ENCODE results near the gene ATG9B. TPM values are rescaled to one million over a fixed set of nuclear protein-coding genes. Genes with fewer than 3 reads are reported as not detected.

The ATG9B gene
- total and polyA plus RNA-seq, 3 experiments from 2014 or later: 3.8 to 15.4 (median 4.2) TPM

DNA sequence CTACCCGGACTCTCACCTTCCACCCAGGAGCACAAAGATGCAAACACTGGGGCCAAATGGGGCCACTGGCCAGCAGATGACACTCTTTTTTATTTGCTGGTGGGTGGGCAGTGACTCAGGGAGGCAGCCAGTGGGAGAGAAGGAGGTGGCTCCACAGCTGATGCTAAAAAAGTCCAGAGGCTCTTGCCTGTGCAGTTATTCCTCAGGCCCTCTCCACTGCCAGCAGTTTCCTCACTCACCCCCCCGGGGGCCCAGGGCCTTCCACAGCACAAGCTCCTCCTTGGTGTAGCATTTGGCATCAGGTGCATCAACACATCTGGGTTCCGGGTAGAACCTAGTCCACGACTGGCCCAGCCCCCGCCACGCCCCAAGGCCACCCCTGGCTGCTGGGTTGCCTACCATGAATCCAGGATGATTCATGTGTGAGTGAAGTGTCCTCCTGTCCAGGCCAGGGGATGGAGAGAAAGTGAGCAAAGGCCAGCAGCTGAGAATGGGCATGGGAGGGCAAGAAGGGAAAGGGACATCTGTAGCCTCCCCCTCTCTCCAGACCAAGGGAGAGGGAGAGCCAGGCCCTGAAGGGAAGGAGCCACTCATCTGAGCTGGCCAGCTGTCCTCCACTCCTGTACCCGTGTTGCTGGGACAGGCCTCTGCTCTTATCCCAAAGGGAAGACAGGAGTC is 44.4 kb downstream of the ATG9B start:
- Mint-ChIP-seq H3K36me3 (no peaks in the 10 kb centered on the region), H3K9me3 (peaks cover 0 to 3% (median 0%) of the 10 kb centered on the region in 5 donors), H3K27me3 (peaks cover 55 to 57% of the 10 kb centered on the region in 2 donors), H3K27ac (no peak overlapping the region), H3K4me1 (peaks cover 21 to 28% (median 22%) of the 10 kb centered on the region in 3 donors), H3K4me3 (peak overlapping the region in 3 of 7 donors; percentile 20 to 44 (median 34))
- Histone ChIP-seq H3K4me1 (ENCODE audit: insufficient read depth, low read length) (peaks cover 33% of the 10 kb centered on the region), H3K9me3 (ENCODE audit: low read length) (no peaks in the 10 kb centered on the region), H3K27me3 (ENCODE audit: insufficient read depth, low read length, poor library complexity, severe bottlenecking) (peaks cover 36% of the 10 kb centered on the region), H3K36me3 (ENCODE audit: insufficient read depth, low read length) (no peaks in the 10 kb centered on the region), H3K27ac (ENCODE audit: low read depth, low read length) (no peak overlapping the region), H3K4me3 (ENCODE audit: low read length) (no peak overlapping the region)
- no peak for DNase-seq
- POLR2A ChIA-PET: interaction anchor here (0.7 kb wide), 1 partner anchor 416 kb away, joined by 4 read pairs; no protein-coding TSS in a partner anchor
- CTCF ChIA-PET: interaction anchor here (0.8 to 3.0 kb wide), 8 partner anchors 9 to 81 kb away, joined by 3 to 13 read pairs (median 4); partner anchors contain the start of gene ABCB8

DNA sequence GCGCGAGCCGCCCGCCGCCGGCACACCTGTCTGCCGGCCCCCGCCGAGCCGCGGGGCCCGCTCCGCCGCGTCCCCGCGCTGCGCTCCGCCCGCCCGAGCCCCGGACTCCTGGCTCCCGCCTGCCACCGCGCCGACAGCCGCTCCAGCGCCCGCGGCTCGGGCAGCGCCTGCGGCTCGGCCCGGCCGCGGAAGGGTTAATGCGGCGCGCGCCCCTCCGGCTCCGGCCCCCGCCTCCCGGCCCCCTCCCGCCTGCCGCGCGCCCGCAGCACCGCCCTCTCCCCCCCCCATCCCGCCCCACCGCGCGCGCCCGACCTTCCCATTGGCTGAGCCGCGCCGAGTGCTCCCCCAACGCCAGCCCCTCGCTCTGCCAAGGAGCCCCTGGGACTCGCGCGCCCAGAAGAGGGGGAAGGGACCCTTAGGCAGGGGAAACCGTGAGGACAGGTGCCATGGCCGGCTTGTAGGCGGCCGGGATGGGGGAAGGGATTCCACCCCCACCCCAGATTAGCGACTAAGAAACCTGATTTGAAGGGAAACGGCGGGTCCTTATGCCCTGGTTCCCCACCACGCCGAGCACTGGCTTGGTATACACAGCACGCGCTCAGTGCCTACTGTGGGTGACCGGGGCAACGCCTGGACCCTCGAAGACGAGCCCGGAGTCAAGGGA is 46.0 kb downstream of the ATG9B start, which contains the start of gene KCNH2:
Gene KCNH2 (minus strand): TSS at position 196 of the 664 bp plus-strand sequence. CDS start 408 bp downstream, outside the sequence.
- CTCF ChIA-PET: interaction anchor here (1.4 to 3.0 kb wide), 3 partner anchors 11 to 40 kb away, joined by 5 to 13 read pairs (median 11); no protein-coding TSS in a partner anchor
- POLR2A ChIA-PET: no interaction called here
- Mint-ChIP-seq H3K27me3 (peaks cover 47 to 49% of the 10 kb centered on the region in 2 donors), H3K36me3 (no peaks in the 10 kb centered on the region), H3K27ac (peak within 1 kb of the TSS in 7 of 8 donors; percentile 17 to 91 (median 55)), H3K4me1 (peaks cover 27 to 42% (median 29%) of the 10 kb centered on the region in 3 donors), H3K9me3 (peaks cover 0 to 3% (median 0%) of the 10 kb centered on the region in 5 donors), H3K4me3 (peak within 1 kb of the TSS; percentile 76 to 95 (median 82))
- Histone ChIP-seq H3K27ac (ENCODE audit: low read depth, low read length) (peak within 1 kb of the TSS; percentile 1), H3K27me3 (ENCODE audit: insufficient read depth, low read length, poor library complexity, severe bottlenecking) (peaks cover 36% of the 10 kb centered on the region), H3K36me3 (ENCODE audit: insufficient read depth, low read length) (no peaks in the 10 kb centered on the region), H3K9me3 (ENCODE audit: low read length) (no peaks in the 10 kb centered on the region), H3K4me3 (ENCODE audit: low read length) (peak within 1 kb of the TSS; percentile 50), H3K4me1 (ENCODE audit: insufficient read depth, low read length) (peaks cover 44% of the 10 kb centered on the region)
- DNase-seq: peak in 2 of 5 donors; percentile 14 to 30

DNA sequence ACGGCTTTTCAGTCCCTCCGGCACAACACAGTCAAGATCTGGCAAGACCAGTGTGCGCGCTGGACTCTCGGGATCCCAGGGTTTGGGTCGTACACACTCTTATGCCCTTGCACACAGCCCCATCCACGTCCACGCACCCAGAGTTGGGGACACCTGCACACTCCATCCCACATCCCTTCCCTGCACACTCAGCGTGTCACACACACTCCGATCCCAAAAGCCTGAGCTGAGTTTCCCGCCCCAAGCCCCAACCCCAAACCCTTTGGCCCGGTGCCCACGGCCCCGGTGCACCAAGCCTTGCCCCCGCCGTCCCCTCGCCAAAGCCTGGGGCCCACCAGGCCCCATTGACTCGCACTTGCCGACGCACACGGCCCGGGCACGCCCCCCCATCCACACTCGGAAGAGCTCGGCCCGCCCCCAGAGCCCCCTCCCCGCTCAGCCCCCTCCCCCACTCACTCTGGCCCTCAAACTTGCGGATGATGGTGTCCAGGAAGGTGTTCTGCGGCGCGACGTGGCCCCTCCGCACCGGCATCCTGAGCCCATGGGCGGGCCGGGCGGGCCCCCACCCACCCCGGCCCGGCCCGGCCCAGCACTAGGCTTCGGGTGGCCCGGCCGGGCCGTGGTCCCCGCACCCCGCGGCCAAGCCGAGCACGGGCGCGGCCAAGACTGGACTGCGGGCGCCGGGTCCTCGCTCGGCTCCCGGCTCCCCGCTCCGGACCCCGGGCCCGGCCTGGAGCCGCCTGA is 46.7 kb downstream of the ATG9B start:
- peaks cover 45% of the 10 kb centered on the region for H3K4me1 ChIP-seq (ENCODE audit: insufficient read depth, low read length)
- Mint-ChIP-seq H3K9me3 (peaks cover 0 to 3% (median 0%) of the 10 kb centered on the region in 5 donors), H3K4me3 (peak overlapping the region; percentile 61 to 87 (median 76)), H3K27ac (peak overlapping the region in 3 of 8 donors; percentile 23 to 78 (median 55)), H3K36me3 (no peaks in the 10 kb centered on the region), H3K4me1 (peaks cover 29 to 49% (median 35%) of the 10 kb centered on the region in 3 donors), H3K27me3 (peaks cover 44% of the 10 kb centered on the region in 2 donors)
- ChIA-PET POLR2A (no interaction called here), CTCF (interaction anchor here (2.4 kb wide), 1 partner anchor 8 kb away, joined by 8 read pairs; no protein-coding TSS in a partner anchor)
- no peak overlapping the region for H3K27ac ChIP-seq (ENCODE audit: low read depth, low read length)
- H3K36me3 ChIP-seq (ENCODE audit: insufficient read depth, low read length): no peaks in the 10 kb centered on the region
- peak overlapping the region; percentile 32 for H3K4me3 ChIP-seq (ENCODE audit: low read length)
- no peak for DNase-seq
- no peaks in the 10 kb centered on the region for H3K9me3 ChIP-seq (ENCODE audit: low read length)
- peaks cover 36% of the 10 kb centered on the region for H3K27me3 ChIP-seq (ENCODE audit: insufficient read depth, low read length, poor library complexity, severe bottlenecking)

DNA sequence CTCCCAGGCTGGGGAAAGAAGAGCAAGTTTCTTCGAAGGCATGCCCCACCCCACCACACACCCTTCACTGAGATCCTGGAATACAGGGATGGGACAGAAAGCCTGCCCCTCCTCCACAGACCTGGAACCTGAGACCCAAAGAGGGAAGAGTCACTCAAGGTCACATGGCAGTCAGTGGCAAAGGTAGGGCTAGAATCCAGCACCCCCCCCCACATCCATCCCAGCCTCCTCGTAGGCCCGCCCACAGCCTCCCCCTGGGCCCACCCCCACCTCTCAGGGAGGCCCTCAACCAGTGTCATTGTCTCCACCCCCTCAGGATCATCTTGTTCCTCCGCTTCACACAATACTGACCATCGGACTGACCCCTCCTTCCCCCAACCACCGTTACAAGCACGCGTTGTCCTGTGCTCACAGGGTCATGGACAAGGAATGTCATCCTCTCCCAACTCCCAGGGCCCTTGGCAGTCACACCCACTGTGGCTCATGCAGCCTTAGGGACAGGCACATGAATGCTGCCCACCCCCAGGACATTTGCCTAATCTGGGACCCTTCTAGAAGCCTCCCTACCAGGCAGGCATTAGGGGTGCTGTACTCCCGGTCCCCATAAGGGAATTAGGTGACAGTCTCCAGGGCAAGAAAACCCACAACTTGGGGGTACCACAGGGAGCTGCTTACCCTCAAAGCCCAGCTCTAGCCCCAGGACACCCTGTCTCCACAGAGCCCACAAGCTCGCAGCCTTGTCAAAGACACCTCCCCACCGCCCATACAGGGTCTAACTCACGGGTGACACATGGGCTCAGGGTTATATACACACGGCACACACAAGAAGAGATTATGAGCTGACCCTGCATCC is 47.5 kb downstream of the ATG9B start:
- no peaks in the 10 kb centered on the region for H3K36me3 Mint-ChIP-seq
- ChIA-PET POLR2A (no interaction called here), CTCF (interaction anchor here (1.4 to 2.4 kb wide), 3 partner anchors 9 to 147 kb away, joined by 3 to 8 read pairs (median 5); no protein-coding TSS in a partner anchor)
- peaks cover 0 to 3% (median 0%) of the 10 kb centered on the region in 5 donors for H3K9me3 Mint-ChIP-seq
- H3K27ac Mint-ChIP-seq: peak overlapping the region in 3 of 8 donors; percentile 55 to 78 (median 65)
- Histone ChIP-seq H3K36me3 (ENCODE audit: insufficient read depth, low read length) (no peaks in the 10 kb centered on the region), H3K4me3 (ENCODE audit: low read length) (peak overlapping the region; percentile 32), H3K9me3 (ENCODE audit: low read length) (no peaks in the 10 kb centered on the region), H3K27ac (ENCODE audit: low read depth, low read length) (peak overlapping the region; percentile 64), H3K27me3 (ENCODE audit: insufficient read depth, low read length, poor library complexity, severe bottlenecking) (peaks cover 36% of the 10 kb centered on the region), H3K4me1 (ENCODE audit: insufficient read depth, low read length) (peaks cover 45% of the 10 kb centered on the region)
- DNase-seq: no peak
- peaks cover 29 to 49% (median 35%) of the 10 kb centered on the region in 3 donors for H3K4me1 Mint-ChIP-seq
- peak overlapping the region; percentile 61 to 87 (median 76) for H3K4me3 Mint-ChIP-seq
- peaks cover 38 to 41% of the 10 kb centered on the region in 2 donors for H3K27me3 Mint-ChIP-seq

DNA sequence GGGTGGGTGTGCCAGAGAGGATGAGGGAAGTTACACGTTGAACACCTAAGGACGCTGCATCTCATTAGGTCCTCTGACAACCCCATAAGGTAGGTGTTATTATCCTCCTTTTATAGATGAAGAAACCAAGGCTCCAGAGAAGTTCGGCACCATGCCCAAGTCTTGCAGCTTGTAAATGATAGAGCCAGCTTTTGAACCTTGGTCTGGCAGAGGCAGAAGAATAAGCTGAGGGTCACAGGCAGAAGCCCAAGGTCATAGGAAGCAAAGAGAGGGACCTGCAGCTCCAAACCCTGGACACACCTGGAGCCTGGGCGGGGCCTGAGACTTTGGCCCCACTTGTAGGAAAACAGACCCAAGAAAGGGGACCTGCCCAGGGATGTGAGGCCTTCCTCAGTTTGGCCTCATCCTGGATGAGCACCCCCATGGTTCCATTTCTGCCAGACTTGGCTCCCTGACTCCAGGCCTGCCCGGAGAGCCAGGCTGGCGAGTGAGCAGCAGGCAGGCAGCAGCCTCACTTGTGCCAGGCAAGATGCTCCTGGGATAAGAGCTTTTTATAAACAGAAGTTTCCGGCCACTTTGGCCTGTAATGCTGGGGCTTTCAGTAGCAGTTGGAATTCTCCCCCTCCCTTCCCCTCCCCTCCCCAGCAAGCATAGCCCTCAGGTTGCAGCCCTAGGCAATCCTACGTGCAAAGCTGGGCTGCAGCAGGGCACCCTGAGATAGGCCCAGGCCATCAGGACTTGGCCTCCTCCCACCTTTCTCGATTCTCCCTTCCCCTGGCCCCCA is 48.6 kb downstream of the ATG9B start:
- Histone ChIP-seq H3K9me3 (ENCODE audit: low read length) (no peaks in the 10 kb centered on the region), H3K27ac (ENCODE audit: low read depth, low read length) (peak overlapping the region; percentile 64), H3K4me3 (ENCODE audit: low read length) (peak overlapping the region; percentile 78), H3K4me1 (ENCODE audit: insufficient read depth, low read length) (peaks cover 45% of the 10 kb centered on the region), H3K36me3 (ENCODE audit: insufficient read depth, low read length) (no peaks in the 10 kb centered on the region), H3K27me3 (ENCODE audit: insufficient read depth, low read length, poor library complexity, severe bottlenecking) (peaks cover 28% of the 10 kb centered on the region)
- Mint-ChIP-seq H3K27ac (peak overlapping the region in 5 of 8 donors; percentile 14 to 76 (median 47)), H3K9me3 (peaks cover 0 to 3% (median 0%) of the 10 kb centered on the region in 5 donors), H3K4me1 (peaks cover 32 to 49% (median 35%) of the 10 kb centered on the region in 3 donors), H3K4me3 (peak overlapping the region; percentile 53 to 88 (median 77)), H3K36me3 (no peaks in the 10 kb centered on the region), H3K27me3 (peaks cover 27 to 34% of the 10 kb centered on the region in 2 donors)
- DNase-seq: no peak
- ChIA-PET POLR2A (interaction anchor here (1.3 kb wide), 1 partner anchor 8 kb away, joined by 7 read pairs; no protein-coding TSS in a partner anchor), CTCF (interaction anchor here (0.6 to 3.6 kb wide), 10 partner anchors 10 to 181 kb away, joined by 3 to 18 read pairs (median 4); partner anchors contain the start of gene ABCB8)

DNA sequence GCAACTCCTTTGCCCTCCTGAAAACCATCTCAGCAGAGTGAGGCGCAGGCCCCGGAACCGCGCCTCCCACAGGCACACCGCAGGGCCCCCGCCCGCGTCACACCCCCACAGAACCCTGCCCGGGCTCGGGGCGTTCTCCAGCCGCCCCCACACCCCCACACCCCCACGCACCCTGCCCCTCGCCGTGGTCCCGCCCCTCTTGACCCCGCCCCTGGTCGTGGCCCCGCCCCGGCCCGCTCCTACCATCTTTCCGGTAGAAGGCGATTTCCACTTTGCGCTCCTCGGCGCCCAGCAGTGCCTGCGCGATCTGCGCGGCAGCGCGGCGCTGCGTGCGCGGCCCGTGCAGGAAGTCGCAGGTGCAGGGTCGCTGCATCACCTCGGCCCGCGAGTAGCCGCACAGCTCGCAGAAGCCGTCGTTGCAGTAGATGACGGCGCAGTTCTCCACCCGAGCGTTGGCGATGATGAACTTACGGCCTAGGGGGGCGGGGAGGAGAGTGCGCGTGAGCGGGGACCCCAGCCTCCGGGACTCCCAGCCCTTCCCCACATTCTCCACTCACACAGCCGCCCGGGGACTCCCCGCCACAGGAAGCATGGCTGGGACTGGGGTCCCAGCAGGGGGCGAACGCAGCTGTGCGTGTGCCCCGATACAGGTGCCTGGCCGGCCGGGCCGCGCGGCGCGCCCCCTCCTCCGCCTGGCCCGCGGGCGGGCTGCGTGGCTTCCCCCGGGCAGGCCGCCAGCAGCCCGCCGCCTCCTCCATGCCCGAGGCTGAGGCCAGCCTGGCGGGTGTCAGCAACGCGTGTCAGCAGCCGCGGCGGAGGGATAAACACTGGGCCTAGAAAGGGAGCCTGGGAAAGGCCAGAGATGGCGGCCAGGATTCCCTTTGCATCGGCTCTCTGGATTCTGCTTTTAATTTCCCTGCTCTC is 49.6 kb downstream of the ATG9B start:
- peaks cover 21% of the 10 kb centered on the region for H3K27me3 ChIP-seq (ENCODE audit: insufficient read depth, low read length, poor library complexity, severe bottlenecking)
- POLR2A ChIA-PET: interaction anchor here (1.3 kb wide), 1 partner anchor 9 kb away, joined by 7 read pairs; no protein-coding TSS in a partner anchor
- H3K27ac ChIP-seq (ENCODE audit: low read depth, low read length): peak overlapping the region; percentile 64
- H3K36me3 Mint-ChIP-seq: no peaks in the 10 kb centered on the region
- peak overlapping the region; percentile 86 to 90 (median 88) for H3K4me3 Mint-ChIP-seq
- H3K9me3 Mint-ChIP-seq: peaks cover 0 to 3% (median 0%) of the 10 kb centered on the region in 5 donors
- H3K27me3 Mint-ChIP-seq: peaks cover 24 to 25% of the 10 kb centered on the region in 2 donors
- H3K36me3 ChIP-seq (ENCODE audit: insufficient read depth, low read length): no peaks in the 10 kb centered on the region
- peak overlapping the region; percentile 58 to 96 (median 87) for H3K27ac Mint-ChIP-seq
- no peaks in the 10 kb centered on the region for H3K9me3 ChIP-seq (ENCODE audit: low read length)
- peak overlapping the region; percentile 78 for H3K4me3 ChIP-seq (ENCODE audit: low read length)
- H3K4me1 ChIP-seq (ENCODE audit: insufficient read depth, low read length): peaks cover 45% of the 10 kb centered on the region
- H3K4me1 Mint-ChIP-seq: peaks cover 32 to 46% (median 35%) of the 10 kb centered on the region in 3 donors
- DNase-seq: peak; percentile 69 to 86 (median 78)
- CTCF ChIA-PET: interaction anchor here (0.7 to 3.6 kb wide), 9 partner anchors 11 to 149 kb away, joined by 3 to 18 read pairs (median 4); partner anchors contain the start of gene ABCB8
